H4 (cell line): ENCODE data around the gene CLCC1. TPM values are rescaled to one million over a fixed set of nuclear protein-coding genes. Genes with fewer than 3 reads are reported as not detected.

Experiments used
- DNase-seq: peaks from one replicate; pipeline ENCODE4 v3.0.0-alpha.2; 2015; ENCODE audit warnings: low spot score
- total RNA-seq: library from RNA; depleted of rRNA; stranded (reverse); fragments of >200 nt; shearing (Covaris generic); gene quantifications from 2 replicates; pipeline ENCODE4 v1.2.3, GENCODE V29; 2014; rRNA removed

Gene CLCC1
- total RNA-seq, 1 experiment from 2014 or later, result 25.4 TPM

DNA sequence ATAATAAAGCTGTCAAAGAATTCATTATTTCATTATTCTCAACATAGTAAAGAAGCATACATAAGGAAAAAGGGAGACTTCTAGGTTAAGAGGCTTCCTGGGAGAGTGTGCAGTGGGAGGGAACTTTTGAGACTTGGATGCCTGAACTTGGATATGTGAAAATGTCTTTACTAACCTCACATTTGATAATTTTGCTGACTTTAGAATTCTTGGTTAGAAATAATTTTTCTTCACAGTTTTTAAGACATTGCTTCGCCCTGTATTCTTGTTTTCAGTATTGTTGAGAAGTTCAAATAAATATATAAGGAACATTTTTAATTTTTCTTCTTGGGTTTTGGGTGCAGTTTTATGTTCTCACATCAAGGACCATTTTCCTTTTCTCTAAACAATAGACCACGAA is 46.5 kb downstream of the CLCC1 start:
- DNase-seq, result no peak

Other genes with a start within 250 kb of the CLCC1 start
- 30.9 and 38.1 TPM in 2 replicates for gene STXBP3, start 216.8 kb downstream of the CLCC1 start, total RNA-seq
- gene AKNAD1, start 106.4 kb downstream of the CLCC1 start, total RNA-seq, result 0.95 TPM in 1 of 2 replicates, not detected in the other
- gene GPSM2, start 86.5 kb downstream of the CLCC1 start, total RNA-seq, result 38.2 and 38.5 TPM in 2 replicates
- 4.7 and 6.1 TPM in 2 replicates for gene WDR47, start 78.6 kb upstream of the CLCC1 start, total RNA-seq
- gene TAF13, start 112.5 kb upstream of the CLCC1 start, total RNA-seq, result 49.6 and 60.2 TPM in 2 replicates
- 22.3 and 27.2 TPM in 2 replicates for gene TMEM167B, start 127.3 kb upstream of the CLCC1 start, total RNA-seq
- gene ELAPOR1, start 150.6 kb upstream of the CLCC1 start, total RNA-seq, result 1.1 TPM in 2 replicates